ENCODE measurements around the gene NT5M. TPM values are rescaled to one million over a fixed set of nuclear protein-coding genes. Genes with fewer than 3 reads are reported as not detected.
"Not testable (repeated sequence)": the region's sequence is repeated elsewhere in the genome, so short reads cannot be mapped to it uniquely, and the experiment has no call there.

Gene NT5M
- total RNA-seq, 1 experiment from 2014 or later: 4.5 TPM

DNA sequence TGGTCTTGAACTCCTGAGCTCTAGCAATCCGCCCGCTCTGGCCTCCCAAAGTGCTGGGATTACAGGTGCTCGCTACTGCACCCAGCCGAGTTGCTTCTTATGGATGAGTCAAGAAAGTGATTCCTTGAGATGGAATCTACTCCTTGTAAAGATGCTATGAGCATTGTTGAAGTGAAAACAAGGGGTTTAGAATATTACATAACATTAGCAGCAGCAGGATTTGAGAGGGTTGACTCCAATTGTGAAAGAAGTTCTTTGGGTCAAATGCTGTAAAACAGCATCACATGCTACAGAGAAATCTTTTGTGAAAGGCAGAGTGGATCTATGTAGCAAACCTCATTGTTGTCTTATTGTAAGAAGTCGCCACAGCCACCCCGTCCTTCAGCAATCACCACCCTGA lies 72.7 kb downstream of the NT5M start:
- no peak for DNase-seq (ENCODE audit: low read depth)

- DNase-seq (ENCODE audit: low read depth): no peak
Measured at GRCh38 chr17:17376362-17376761, 73.2 kb downstream of the NT5M start.

GRCh38 chr17:17377071-17377967 lies 74.1 kb downstream of the NT5M start:
- no peak for DNase-seq (ENCODE audit: low read depth)

DNA sequence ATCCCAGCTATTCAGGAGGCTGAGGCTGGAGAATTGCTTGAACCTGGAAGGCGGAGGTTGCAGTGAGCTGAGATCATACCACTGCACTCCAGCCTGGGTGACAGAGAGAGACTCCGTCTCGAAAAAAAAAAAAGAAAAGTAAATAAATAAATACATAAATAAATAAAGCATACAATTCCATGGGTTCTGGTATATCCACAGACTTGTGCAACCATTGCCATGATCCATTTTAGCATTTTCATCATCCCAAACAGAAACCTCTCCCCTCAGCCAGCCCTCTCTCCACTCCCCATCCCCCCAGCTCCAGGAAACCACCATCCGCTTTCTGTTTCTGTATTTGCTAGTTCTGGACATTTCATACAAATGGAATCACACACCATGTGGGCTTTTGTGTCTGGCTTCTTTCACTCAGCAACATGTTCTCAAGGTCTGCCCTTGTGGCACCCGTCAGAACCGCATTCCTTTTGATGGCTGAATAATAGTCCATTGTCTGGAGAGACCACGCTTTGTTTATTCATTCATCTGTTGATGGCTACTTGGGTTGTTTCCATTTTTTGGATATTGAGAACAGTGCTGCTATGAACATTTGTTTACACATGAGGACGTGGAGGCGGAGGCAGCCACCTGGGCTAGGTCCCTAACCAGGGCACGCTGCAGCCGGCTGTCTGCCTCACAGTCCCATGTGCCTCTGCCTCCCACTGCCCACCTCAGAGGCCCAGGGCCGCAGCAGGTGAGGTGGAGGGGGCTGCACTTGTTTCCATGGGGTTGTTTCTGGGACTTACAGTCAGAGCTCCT lies 76.2 kb downstream of the NT5M start:
- DNase-seq (ENCODE audit: low read depth): no peak

GRCh38 chr17:17380145-17380925 lies 77.2 kb downstream of the NT5M start:
- no peak for DNase-seq (ENCODE audit: low read depth)

GRCh38 chr17:17381446-17382064 lies 78.4 kb downstream of the NT5M start:
- no peak for DNase-seq (ENCODE audit: low read depth)

GRCh38 chr17:17382065-17382459 lies 78.9 kb downstream of the NT5M start:
- DNase-seq (ENCODE audit: low read depth): no peak

DNA sequence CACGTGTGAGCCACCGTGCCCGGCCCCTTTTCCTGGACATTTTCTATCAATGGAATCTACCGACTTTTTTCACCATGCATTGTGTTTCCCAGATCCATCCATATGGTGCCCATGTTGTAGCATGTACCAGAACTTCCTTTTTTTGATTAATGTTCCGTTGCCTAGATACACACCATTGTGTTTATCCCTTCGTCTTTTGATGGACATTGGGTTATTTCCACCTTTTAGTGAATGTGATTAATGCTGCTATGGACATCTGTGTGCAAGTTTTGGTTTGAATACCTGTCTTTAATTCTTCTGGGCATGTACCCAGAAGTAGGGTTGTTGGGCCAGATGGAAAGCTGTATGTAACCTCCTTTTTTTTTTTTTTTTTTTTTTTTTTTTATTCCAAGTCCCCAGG lies 79.8 kb downstream of the NT5M start:
- DNase-seq (ENCODE audit: low read depth): no peak

- not testable (repeated sequence) for DNase-seq (ENCODE audit: low read depth)
Measured at GRCh38 chr17:17383431-17384290, 80.5 kb downstream of the NT5M start.

DNA sequence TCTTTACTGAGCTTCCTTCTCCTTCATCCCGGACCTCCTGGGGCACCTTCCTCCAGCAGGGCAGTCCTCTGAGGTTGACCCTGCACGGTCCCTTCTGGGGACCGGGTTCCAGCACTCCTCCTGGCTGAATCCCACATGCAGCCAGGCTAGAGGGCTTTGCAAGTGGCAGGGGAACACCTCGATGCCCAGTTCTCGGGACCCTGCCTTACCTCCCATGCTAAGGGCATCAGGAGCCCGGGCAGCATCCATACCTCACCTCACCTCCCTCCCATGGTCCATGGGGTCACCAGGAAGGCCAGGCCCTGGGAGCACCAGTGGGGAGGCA lies 81.1 kb downstream of the NT5M start:
- DNase-seq (ENCODE audit: low read depth): no peak

- no peak for DNase-seq (ENCODE audit: low read depth)
Measured at GRCh38 chr17:17384961-17385360, 81.8 kb downstream of the NT5M start.

DNA sequence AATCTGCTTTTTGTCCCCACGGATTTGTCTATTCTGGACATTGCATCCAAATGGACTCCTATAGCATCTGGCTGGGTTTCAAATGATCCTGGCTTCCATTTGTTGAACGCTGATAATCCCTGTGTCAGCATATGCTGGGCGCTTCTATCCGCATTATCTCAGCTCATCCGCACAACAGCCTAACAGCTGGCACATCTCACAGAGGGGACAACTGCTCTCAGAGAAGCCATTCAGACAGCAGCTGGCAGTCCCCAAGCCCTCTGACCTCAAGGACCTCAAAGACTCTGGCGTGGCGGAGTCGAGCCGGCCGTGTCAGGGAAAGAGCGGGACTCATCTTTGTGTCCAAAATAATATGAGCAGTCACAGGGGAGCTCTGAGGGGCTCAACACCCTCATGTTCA lies 82.3 kb downstream of the NT5M start:
- DNase-seq (ENCODE audit: low read depth): no peak

- no peak for DNase-seq (ENCODE audit: low read depth)
Measured at GRCh38 chr17:17386094-17386800, 83.1 kb downstream of the NT5M start.

DNA sequence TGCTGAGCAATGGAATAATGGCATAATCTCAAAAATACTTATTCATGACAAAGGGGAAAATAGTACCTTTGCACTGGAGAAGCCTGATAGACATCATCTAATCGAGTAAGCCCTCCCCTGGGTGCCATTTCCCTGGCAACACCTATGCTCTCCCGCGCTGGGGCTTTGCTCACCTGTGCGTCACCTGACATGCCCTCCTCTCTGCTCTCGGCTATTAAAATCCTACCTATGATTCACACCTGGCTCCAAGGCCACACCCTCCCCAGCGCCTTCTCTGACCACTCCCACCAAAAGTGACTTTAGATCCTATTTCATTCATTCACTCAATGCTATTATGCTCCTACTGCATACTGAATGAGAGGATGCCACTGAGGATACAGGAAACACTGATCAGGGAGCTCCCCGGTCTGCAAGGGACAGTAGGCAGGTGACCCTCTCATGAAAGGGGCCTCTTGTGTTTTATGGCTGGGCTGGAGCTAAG lies 83.9 kb downstream of the NT5M start:
- no peak for DNase-seq (ENCODE audit: low read depth)

DNA sequence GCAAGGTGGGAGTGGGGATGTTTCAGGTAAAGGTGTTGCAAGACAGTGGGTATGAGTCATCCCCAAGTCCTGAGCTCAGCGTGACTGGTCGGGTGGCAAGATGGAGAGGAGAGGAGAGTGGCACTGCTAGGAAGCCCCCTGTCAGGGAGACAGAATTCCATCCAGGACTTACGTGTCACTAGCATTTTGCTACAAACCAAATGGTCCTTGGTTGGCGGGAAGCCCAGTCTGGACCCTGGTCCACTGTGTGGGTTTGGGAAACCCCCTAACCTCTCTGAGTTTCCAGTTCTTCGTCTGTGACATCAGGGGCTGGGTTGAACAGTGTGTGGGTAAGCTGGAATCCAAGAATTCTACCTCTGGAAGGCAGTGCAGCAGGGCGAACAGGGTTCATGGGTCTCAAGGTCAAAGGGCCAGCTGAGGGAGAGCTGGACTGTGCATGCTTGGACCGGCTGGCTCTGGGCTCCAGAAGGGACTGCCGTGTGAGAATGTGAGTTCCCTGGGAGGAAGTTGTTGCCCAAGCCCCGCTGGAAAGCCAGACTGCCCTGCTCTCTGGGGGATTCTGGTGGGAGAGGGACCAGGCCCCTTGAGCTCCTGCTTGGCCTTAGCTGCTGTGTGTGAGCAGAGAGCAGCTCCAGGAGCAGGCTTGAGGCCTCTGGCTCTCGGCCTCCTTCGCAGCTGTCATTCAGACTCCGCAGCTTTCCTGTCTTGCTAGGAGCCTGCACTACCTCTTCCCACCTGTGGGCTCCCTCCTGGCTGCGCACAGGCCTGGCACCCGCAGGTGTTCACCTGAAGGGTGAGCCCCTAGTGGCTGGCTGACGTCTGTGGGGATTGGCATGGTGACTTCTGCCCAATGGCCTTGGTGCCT lies 84.6 kb downstream of the NT5M start:
- no peak for DNase-seq (ENCODE audit: low read depth)

DNA sequence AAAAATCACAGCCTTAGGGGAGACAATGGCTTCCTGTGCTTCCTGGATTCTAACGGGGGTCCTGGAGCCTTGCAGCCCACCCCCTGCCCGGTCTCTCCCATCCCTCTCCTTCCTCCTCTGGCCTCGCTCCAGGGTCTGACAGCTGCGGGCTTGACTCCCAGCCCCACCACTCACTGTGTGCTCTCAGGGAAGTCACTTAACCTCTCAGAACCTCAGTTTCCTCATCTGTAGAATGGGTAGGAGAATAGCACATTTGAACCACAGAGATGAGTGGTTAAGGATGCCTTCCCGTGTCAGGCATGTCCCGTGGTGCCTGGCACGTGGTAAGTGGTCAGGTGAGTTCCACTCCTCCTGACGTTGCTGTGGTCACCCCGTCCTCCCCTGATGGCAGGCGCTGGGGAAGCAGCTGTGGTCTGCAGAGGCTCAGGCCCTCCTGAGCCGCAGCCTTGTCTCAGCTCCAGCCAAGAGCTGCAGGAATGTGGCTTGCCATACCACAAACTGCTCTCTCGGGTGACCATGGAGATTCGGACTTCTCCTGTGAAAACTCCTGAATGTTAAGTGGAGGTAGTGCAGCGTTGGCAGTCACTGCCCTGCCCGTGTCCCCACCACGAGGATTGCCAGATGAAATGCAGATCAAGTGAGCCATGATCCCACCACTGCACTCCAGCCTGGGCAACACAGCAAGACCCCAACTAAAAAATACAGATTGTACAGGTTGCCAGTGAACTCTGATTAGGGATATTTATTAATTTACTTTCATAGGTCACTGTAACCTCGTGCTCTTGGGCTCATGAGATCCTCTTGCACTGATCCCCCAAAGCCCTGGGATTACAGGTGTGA lies 85.7 kb downstream of the NT5M start:
- peak; percentile 52 for DNase-seq (ENCODE audit: low read depth)

- no peak for DNase-seq (ENCODE audit: low read depth)
Measured at GRCh38 chr17:17391668-17392370, 88.6 kb downstream of the NT5M start.

Measured in LHCN-M2 (cell line).